Activated CD4-positive, alpha-beta T cell treated with anti-CD3 and anti-CD28 coated beads, Interleukin-10, Interleukin-2, amounts not matched to agents 100 ng/mL and 50 ng/mL, durations not matched to agents 16 hours and 8 hours (primary cell): ENCODE measurements around the gene DENND1A.
A peak's percentile ranks its signal among the peaks of the same experiment; 100 is the strongest.

Experiments used
- DNase-seq: peaks from one replicate; pipeline ENCODE4 v3.0.0-alpha.2; 2020

The DENND1A gene

DNA sequence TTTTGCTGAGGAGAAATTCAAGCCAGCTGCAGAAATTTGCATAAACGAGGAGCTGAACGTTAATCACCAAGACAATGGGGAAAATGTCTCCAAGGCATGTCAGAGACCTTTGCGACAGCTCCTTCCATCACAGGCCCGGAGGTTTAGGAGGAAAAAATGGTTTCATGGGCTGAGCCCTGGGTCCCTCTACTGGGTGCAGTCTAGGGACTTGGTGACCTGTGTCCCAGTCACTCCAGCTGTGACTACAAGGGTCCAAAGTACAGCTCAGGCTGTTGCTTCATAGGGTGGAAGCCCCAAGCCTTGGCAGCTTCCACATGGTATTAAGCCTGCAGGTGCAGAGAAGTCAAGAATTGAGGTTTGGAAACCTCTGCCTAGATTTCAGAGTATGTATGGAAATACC, 207.5 kb downstream of the DENND1A start:
- DNase-seq, result no peak

DNA sequence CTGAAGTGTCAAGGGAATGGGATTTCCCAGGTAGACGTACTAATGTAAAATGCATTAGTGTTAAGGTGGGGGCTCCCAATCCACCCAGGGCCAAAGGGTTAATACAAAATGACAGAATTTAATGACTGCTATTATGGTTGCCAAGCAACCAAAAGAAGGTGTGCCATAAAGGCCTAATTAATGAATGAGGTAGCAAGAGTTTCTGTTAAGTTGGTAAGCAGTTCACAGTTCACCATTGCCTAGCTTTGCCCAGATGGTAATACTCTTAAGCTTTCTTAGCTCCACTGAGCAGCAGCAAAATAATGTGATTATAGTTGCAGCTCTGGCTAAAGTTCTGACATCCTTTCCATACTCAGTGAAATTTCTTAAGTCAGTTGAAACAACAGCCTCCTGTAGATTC, 211.7 kb downstream of the DENND1A start:
- DNase-seq, result no peak

DNA sequence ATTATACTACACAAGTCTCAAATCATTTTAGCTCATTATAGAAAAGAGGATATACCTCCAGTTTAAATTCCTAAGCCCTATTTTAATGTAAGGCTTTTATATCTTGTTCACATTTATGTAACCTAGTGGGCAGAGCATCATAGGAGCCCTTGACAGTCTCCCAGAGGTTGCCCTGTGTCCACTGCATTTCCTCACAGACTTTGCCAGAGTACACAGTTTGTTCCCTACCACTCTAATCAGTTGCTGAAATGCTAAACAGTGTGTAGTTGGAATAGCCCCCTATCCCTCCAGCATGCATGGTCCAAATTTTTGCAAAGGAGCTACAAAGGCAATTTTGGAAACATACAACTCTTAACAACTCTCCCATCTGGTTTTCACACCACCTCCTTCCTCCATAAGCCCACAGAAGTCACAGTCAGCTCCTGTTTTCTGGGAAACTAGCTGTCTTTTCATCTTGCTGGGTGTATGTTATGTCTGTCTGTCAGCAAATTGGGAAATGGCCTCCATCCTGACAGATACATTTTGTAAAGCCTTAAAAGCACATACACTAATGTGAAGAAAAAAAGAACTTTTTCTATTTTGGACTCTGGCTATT, 212.2 kb downstream of the DENND1A start:
- DNase-seq, result no peak

DNA sequence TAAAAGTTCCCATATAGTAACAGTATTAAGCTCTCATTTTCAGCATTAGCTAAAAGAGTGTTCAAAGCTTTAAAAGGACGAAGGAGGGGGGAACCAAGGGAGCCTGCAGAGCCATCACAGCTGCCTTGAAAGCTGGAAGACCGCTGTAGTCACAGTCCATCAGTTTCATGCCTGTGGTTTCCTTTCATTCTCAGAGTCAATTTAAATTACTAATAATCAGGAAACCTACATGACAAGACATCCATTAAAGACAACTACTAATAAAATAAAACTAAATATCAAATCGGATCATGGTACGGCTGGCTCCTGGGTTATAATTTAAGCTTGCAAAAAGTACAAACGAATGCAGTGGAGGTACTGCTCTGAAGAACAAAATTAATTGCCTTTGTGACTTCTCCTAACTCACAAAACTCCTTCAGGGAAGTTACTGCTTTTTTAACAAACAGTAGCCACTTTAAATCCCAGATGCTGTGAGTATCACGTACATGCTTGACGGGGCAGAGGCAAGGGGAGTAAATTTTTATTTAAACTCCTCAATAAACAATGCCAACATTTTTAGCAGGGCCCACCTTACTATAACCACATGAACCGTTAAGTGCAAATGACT, 213.5 kb downstream of the DENND1A start:
- DNase-seq, result no peak

- peak; percentile 13 for DNase-seq
These were observed 214.7 kb downstream of the DENND1A start for GRCh38 chr9:123715258-123715657.

DNA sequence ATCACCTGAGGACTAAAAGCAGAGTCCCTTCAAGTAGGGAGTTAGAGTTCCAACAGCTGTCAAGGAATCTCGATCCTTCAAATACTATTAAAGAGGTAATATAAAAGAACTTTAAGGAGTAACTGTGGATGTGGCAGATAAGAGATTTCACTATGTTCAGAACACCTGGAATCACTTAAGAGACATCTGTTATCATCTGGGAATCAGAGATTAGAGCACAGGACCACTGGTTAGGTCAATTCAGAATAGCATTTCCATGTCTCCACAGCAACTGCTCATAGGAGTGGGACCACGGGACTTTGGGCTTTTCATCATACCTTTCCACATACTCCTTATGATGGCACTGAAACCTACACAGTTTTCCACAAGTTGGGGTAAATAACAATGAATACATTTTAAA, 216.6 kb downstream of the DENND1A start:
- no peak for DNase-seq

- no peak for DNase-seq
These were observed 217.5 kb downstream of the DENND1A start for GRCh38 chr9:123712399-123712798.

DNA sequence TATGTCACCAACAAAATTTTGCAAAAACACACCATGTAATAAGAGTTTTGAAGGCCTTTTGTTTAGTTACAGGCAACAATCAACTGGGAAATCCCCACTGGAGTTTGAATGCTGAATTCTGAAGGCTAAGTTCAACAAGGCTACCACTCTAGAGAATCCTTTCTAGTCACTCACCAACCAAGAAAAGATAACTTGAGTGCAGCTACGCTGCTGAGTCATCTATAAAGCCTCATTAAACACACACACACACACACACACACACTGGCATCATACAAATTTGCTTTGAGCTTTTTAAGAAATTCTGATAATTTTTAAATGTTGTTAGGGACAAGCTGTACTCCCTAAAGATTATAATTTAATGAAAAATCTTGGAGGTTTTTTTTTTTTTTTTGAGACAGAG, 219.6 kb downstream of the DENND1A start:
- DNase-seq, result no peak

DNA sequence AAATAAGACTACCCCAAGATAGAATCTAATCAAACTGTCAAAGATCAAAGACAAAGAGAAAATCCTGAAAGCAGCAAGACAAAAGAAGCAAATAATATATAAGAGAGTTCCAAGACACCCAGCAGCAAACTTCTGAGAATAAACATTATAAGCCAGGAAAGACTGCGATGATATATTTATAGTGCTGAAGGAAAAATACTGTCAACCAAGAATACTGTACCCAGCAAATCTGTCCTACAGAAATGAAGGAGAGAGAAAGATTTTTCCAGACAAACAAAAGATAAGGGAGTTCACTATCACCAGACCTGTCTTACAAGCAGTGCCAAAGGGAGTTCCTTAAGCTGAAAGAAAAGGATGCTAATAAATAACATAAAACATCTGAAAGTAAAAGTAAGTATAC, 227.4 kb downstream of the DENND1A start:
- DNase-seq, result no peak

GRCh38 chr9:123697686-123698085, 232.2 kb downstream of the DENND1A start:
- no peak for DNase-seq

DNA sequence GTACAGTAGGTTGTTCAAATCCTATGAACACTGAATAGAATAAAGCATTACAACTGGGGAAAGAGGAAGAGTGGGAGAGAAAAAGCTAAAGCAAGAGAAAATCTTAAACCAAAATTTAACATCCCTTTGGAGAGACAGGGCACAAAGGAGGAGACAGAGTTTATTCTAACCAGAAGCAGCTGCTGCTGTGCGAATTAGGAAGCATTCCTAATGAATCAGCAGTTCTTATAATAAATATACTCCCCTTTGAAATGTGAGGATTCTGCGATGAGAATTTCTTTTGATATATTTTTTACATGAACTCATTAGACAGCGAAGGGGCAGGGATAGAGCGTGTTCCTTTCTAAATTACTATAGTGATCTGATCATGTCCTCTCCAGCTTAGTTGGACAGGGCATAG, 233.4 kb downstream of the DENND1A start:
- no peak for DNase-seq

- no peak for DNase-seq
These were observed 234.5 kb downstream of the DENND1A start for GRCh38 chr9:123695386-123695785.

GRCh38 chr9:123691765-123692303, 238.1 kb downstream of the DENND1A start:
- no peak for DNase-seq

- DNase-seq, result no peak
These were observed 240.1 kb downstream of the DENND1A start for GRCh38 chr9:123689701-123690428.

DNA sequence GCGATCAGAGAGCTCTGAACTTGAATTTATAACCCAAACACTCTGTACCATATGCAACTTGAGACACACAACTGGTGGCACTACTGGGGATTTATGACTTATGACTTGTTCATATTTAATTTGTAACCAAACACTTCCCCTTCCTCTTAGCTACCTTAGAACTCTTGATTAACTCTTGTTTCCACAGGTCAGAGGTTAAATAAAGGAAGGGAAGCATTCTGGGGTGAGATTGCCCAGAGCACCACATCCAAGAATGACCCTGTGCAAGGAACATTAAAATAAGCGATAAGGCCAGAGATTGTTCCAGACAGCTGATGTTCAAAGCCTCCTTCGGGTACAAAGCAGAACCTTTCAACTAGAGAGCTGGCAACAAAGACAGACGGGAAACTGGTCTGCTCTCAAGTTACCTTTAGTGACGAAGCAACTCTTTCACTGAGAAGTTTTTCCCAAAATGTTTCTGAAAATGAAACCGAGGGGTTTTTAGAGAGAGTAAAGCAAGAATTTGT, 242.6 kb downstream of the DENND1A start:
- DNase-seq, result no peak

GRCh38 chr9:123686829-123687192, 243.1 kb downstream of the DENND1A start:
- DNase-seq, result no peak

DNA sequence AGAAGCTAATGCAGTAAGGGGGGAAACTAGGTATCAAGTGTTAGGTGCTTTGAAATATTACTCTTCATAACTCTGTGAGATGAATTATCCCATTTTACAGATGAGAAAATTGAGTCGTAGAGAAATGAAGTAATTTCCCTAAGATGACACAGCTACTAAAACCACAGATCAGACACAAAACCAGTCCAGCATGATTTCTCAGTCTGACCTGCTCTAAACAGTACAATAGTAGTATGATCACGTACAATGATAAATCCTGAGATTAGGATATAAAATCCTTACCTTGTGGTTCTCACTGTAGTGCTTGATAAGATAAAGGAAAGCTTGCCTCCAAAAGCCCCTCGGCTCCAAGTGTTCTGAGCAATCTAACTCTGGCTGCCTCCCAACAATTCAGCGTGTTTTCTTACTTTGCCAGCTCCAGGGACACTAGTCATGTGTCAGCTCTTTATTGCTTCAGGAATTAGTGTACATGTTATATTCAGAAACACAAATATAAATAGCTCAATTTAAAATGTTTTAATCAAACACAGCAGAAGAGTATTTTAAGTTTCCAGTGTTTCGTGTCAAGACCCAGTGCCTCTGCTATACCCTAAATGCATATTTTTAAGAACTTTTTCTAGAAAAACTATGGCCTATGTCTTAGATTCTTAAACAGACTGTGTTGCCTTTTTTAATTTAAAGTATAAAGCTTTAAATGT, 243.6 kb downstream of the DENND1A start:
- DNase-seq, result no peak

DNA sequence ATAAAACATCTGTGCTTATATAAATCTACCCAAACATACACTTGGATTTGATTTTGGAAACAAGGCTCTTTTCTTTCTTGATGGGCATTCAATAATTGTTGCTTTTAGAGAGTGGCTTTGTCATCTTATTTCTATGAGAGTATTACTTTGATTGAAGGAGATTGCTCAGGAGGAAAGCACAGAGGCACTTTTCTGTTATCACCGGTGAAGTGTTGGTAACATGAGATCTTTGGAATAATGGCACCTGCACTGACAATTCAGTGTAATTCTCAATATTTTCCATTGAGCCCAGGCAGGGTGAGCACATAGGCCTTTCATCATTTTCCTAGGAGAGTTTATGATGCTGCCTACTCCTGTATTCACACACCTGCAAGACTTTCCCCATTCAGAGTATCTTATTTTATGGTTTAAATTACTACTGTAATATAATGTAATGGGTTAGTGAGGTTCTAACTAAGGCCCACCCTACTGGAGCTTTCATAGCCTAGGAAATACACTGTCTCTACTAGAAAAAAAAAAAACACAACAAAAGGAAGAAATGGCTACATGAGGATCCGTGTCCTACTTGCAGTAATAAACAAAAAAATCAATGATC, 244.3 kb downstream of the DENND1A start:
- no peak for DNase-seq

- peak; percentile 16 for DNase-seq
These were observed 245.4 kb downstream of the DENND1A start for GRCh38 chr9:123684393-123685149.

DNA sequence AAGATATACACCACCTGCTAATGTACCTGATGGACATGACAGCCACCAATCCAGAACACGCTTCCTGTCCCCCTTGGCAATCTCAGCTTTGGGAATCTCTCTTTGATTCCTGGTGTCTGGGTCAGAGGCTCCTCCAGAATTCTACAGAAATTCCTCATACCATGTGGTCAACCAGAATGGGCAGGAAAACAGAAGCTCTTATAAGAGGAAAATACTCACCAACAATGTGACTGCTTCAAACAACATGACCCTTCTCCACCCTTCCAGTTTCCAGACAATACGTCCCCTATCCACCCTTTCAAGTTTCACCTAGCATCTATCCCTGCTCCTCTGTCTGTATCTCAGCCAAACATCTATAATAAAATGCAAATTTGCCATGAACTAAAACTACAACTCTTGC, 247.2 kb downstream of the DENND1A start:
- no peak for DNase-seq

DNA sequence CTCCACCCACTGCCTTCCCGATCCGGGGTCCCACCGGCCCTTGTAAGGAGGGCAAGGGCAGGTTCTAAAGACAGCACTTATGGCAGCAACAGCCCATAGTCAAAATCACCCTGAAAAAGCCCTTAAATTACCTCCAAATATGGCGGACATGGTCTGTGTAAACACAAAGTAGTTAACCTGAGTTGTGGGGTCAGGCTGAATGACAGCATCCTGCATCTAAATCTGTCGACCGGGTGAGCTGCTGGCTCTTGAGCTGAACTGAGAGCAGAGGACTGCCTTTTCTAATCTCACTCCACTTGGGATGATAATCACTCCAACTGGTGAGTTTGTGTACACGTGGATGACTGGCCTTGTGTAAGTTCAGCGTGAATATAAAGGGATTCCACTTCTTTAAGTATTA, 249.6 kb downstream of the DENND1A start:
- DNase-seq, result no peak

DNA sequence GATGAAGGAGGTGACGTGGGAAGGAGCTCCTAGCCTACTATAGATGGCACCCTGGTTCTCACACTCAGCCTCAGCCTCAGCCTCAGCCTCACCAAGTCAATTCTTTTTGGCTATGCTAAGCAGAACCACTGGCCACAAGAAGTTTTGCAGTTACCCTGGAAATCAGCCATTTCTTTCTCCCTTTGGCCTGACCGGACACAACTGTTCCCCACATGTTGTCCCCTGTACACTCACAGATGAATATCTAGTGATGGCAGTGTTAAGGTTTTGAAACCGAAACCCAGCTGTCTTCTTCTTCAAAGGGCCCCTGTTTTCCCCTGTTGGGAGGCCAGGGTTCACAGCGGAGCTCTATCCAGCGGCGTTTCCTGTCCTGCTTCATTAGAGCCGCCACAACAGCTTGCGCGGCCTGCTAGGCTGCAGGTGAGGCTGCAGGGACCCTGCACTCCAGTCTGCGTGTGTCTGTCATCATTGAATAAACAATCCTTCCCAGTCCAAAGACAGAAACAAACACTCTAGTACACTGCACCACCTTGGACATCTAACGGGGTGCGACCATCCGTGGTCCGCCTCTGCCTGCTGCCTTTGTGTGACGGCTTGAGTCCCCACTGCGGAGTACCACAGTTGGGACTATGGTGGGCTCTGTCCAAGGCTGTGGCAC, 250.5 kb downstream of the DENND1A start:
- DNase-seq, result peak; percentile 28
